Astrocyte of the spinal cord (primary cell): ENCODE measurements around the gene DAG1.

Source experiments
- DNase-seq: peaks from one replicate; pipeline ENCODE4 v3.0.0; 2011; ENCODE audit warnings: low read depth, low spot score
- H3K4me3 ChIP-seq: 2 replicates; pipeline ENCODE4 v1.5.1; 2011; ENCODE audit warnings: low read depth, mild to moderate bottlenecking, low read length, moderate library complexity
- in situ Hi-C: cut with HindIII; loops from 2 replicates; pipeline ENCODE4 v1.10.0; 2017; ENCODE audit warnings: low sequenced_read_pairs
- TF ChIP-seq, protein P1 (sequence below): IDR thresholded peaks from 2 replicates; pipeline ENCODE4 v1.5.1; 2012; ENCODE audit warnings: low read depth, mild to moderate bottlenecking, low read length, inconsistent platforms

DAG1 gene

DNA sequence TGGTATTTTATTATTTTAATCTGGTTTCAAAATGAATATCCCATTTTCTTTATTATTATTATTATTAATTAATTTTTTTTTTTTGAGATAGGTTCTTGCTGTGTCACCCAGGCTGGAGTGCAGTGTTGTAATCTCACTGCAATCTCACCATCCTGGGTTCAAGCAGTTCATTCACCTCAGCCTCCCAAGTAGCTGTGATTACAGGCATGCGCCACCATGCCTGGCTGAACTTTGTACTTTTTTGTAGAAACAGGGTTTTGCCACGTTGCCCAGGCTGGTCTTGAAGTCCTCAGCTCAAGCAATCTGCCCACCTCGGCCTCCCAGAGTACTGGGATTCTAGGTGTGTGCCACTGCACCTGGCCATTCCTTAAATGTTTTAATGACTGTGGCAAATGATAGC, 28.6 kb downstream of the DAG1 start:
- H3K4me3 ChIP-seq = no peak overlapping the region
- TF ChIP-seq, protein P1, sequence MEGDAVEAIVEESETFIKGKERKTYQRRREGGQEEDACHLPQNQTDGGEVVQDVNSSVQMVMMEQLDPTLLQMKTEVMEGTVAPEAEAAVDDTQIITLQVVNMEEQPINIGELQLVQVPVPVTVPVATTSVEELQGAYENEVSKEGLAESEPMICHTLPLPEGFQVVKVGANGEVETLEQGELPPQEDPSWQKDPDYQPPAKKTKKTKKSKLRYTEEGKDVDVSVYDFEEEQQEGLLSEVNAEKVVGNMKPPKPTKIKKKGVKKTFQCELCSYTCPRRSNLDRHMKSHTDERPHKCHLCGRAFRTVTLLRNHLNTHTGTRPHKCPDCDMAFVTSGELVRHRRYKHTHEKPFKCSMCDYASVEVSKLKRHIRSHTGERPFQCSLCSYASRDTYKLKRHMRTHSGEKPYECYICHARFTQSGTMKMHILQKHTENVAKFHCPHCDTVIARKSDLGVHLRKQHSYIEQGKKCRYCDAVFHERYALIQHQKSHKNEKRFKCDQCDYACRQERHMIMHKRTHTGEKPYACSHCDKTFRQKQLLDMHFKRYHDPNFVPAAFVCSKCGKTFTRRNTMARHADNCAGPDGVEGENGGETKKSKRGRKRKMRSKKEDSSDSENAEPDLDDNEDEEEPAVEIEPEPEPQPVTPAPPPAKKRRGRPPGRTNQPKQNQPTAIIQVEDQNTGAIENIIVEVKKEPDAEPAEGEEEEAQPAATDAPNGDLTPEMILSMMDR = no peak
- DNase-seq = no peak
- in situ Hi-C loops = no loop called here

DNA sequence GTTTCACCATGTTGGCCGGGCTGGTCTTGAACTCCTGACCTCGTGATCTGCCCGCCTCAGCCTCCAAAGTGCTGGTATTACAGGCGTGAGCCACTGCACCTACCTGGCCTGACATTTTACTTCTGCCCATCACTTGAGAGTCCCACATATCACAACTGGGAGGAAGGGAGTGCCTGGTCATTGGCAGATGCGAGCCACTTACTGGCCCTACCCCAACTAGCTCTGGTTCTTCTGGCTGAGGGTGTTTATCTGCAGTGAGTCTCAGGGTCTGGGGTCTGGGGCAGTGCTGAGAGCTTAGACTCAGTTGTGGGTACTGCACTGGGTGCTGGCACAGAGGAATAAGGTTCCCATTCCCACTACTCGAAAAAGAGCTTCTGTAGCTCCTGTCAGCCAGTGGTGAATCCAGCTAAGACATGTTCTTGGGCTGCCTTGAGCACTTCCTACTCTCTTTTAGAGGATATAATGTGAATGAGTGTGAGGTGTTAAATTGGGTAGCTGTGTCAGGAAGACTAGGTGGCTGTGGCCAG, 30.2 kb downstream of the DAG1 start:
- no peak overlapping the region for H3K4me3 ChIP-seq

DNA sequence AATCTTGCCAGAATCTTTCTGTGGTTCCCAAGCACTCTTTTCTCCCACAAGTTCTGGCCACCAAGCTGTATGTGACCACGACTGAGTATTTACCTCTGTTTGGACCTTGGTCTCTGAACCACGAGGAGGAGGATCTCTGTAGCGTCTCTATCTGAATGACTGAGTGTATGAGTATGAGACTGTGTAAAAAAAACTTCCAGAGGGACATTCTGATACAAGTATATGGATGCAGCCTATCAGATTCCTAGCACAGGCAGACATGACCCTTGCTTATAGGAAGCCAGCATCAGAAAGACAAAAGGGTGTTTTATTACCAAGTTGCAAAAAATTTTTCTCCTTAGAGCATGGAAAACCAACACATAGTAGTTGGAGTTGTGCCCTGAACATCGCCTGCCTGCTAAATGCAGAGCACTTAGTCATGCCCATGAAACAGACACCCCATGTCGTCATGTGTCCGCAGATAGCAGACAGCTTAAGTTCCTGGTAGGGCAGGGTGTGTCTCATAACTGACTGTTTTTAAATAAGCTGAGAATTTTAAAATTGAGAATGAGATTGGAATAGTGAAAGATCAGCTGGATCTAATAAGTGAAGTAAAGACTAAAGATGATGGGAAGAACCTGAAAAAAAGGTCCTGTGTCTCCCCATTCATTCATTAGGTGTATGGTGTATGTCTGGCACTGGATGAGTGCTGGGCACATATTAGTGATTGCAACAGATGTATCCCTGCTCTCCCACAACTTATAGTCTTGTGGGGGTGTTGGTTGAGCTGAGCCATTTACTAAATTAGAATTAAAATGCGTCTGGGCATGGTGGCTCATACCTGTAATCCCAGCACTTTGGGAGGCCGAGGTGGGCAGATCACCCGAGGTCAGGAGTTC, 30.9 kb downstream of the DAG1 start:
- in situ Hi-C loops = no loop called here
- TF ChIP-seq, protein P1 = no peak
- no peak overlapping the region for H3K4me3 ChIP-seq
- peak; percentile 97 for DNase-seq

More for the DNA sequence above, 30.2 kb downstream of the DAG1 start:
- in situ Hi-C loops = no loop called here
- TF ChIP-seq, protein P1 = no peak
- no peak for DNase-seq

DNA sequence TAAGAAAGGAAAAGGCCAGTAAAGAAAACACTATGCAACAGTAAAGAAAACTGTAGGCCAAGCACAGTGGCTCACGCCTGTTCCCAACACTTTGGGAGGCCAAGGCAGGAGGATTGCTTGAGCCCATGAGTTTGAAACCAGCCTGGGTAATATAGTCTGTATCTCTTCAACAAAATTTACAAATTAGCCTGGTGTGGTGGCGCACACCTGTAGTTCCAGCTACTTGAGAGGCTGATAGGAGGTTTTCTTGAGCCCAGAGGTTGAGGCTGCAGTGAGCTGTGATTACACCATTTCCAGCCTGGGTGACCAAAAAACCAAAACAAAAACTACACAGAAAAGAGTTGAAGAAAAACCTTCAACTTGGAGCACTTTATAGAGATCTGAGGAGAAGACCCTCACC, 31.8 kb downstream of the DAG1 start:
- in situ Hi-C loops = no loop called here
- no peak overlapping the region for H3K4me3 ChIP-seq
- TF ChIP-seq, protein P1 = no peak
- no peak for DNase-seq

DNA sequence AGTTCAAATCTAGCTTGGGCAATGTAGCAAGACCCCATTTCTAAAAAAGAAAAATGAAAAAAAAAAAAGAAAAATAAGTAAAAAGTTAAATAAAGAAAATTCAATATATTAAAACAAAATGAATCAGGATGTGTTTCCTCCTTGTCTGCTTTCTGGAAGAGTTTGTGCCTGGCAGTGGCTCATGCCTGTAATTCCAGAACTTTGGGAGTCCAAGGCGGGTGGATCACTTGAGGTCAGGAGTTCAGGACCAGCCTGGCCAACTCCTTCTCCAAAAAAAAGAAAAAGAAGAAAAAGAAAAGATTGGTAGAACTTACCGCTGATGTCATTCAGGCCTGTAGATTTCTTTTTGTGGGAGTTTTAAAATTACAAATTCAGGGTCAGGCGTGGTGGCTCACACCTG, 36.8 kb downstream of the DAG1 start:
- DNase-seq = no peak
- TF ChIP-seq, protein P1 = no peak
- H3K4me3 ChIP-seq = no peak overlapping the region
- in situ Hi-C loops = no loop called here

DNA sequence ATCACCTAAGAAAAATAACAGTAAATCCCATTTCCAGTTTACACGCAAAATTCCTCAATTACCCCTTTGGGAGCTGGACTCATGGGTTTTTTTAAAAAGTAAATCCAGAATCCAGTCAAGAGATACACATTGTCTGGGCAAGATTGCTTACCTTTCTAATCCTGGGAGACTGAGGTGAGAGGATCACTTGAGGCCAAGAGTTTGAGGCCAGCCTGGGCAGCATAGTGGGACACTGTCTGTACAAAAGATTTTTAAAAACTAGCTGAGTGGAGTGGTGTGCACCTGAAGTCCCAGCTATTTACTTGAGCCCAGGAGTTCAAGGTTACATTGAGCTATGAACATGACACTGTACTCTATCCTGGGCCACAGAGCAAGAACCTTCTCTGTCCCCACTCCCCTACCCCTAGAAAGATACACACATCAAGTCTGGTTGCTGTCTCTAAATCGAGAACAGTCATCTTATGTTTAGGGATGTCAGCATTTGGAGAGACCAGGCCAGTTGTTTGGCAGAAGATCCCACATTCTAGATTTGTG, 39.0 kb downstream of the DAG1 start:
- DNase-seq = no peak
- H3K4me3 ChIP-seq = no peak overlapping the region
- in situ Hi-C loops = no loop called here
- TF ChIP-seq, protein P1 = no peak
